GM12864 (cell line): ENCODE results near the gene FCHO1.

Experiments used
- DNase-seq: peaks from one replicate; pipeline ENCODE4 v3.0.0-alpha.2; 2011; ENCODE audit warnings: low read depth
- H3K4me3 ChIP-seq: 2 replicates; pipeline ENCODE4 v1.5.1; 2011; ENCODE audit warnings: mild to moderate bottlenecking, low read depth, low read length, control low read depth
- TF ChIP-seq, protein P1 (sequence below): IDR thresholded peaks from 2 replicates; pipeline ENCODE4 v1.5.1; 2011; ENCODE audit warnings: low read depth, mild to moderate bottlenecking, moderate library complexity, low read length, control low read depth, inconsistent platforms; ENCODE audit errors: missing control alignments

The FCHO1 gene

DNA sequence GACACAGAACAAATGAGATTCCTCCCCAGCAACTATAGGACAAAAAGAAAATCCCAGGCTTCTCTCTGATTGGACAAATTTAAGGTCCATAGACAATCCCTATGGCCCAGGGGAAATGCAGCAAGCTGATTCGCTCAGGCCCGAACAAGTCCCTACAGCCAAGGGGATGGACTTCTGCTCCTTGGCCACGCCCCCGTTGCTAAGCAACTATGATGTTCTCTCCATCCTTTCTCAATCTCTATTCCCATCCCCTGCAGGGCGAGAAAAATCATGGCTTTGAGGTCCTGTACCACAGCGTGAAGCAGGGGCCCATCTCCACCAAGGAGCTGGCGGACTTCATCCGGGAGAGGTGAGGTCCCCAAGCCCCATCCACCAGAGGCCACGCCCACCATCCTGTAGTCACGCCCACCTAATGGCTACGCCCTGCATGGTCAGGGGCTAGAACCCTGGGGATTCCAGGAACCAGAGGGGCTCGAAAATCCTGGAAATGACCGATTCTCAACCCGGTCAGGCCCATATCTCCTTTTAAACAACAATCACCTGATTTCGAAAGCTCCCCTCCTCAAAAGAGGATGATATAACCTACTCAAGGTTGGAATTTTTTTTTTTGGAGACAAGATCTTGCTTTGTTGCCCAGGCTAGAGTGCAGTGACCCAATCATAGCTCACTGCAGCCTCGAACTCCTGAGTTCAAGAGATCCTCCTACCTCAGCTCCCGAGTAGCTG lies 11.4 kb downstream of the FCHO1 start:
- H3K4me3 ChIP-seq: no peak overlapping the region
- TF ChIP-seq, protein P1, sequence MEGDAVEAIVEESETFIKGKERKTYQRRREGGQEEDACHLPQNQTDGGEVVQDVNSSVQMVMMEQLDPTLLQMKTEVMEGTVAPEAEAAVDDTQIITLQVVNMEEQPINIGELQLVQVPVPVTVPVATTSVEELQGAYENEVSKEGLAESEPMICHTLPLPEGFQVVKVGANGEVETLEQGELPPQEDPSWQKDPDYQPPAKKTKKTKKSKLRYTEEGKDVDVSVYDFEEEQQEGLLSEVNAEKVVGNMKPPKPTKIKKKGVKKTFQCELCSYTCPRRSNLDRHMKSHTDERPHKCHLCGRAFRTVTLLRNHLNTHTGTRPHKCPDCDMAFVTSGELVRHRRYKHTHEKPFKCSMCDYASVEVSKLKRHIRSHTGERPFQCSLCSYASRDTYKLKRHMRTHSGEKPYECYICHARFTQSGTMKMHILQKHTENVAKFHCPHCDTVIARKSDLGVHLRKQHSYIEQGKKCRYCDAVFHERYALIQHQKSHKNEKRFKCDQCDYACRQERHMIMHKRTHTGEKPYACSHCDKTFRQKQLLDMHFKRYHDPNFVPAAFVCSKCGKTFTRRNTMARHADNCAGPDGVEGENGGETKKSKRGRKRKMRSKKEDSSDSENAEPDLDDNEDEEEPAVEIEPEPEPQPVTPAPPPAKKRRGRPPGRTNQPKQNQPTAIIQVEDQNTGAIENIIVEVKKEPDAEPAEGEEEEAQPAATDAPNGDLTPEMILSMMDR: no peak
- DNase-seq: no peak

DNA sequence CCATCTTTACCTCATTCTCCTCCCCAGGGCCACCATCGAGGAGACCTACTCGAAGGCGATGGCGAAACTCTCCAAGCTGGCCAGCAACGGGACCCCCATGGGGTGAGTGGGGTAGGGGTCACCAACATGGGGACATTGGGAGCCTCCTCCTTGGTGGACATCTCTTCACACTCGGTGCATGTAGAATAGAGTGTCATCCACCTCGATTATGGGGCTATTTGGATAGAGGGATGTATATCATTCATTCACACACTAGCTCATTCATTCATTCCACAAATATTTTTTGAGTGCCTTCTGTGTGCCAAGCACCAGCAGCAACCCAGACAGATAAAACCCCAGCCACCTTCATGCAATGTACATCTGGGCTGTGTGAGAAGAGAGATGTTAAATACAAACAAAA lies 13.1 kb downstream of the FCHO1 start:
- TF ChIP-seq, protein P1: no peak
- no peak for DNase-seq
- H3K4me3 ChIP-seq: no peak overlapping the region

DNA sequence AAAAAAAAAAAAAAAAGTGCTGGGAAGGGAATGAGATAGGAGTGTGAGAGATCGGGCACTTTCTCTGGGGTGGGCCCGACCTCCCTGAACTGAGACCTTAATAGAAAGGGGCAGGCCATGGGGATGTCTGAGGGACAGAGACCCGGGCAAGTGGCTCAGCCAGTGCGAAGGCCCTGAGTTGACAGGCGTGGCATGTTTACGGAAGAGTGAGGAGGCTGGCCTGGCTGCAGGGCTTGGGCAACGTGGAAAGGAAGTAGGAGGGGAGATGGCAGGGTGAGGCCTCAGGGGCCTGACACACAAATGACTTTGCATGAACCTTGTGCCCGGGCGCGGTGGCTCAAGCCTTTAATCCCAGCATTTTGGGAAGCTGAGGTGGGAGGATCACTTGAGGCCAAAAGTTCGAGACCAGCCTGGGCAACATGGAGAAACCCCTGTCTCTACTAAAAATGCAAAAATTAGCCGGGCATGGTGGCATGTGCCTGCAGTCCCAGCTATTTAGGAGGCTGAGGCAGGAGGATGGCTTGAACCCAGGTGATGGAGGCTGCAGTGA lies 13.9 kb downstream of the FCHO1 start:
- DNase-seq: no peak
- no peak overlapping the region for H3K4me3 ChIP-seq

DNA sequence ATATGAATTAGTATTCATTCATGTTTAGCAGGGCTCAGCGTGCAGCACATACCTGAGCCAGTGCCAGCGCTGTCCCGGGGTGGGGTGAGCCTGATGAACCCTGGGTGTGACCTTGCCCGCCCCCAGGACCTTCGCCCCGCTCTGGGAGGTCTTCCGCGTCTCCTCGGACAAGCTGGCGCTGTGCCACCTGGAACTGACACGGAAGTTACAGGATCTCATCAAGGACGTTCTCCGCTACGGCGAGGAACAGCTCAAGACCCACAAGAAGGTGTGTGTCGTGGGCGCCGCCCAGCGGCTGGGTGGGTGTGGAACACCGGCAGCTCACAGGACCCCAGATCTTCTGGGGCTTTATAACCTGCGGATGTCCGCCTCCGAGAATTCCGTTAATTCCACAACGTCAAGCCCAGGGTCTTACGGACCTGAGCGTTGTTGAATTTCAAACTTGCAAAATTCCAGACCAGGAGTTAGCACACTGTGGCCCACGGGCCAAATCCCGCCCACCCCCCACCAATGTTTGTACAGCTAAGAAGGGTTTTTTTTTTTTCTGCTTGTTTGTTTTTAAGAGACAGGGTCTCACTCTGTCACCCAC lies 15.4 kb downstream of the FCHO1 start:
- TF ChIP-seq, protein P1: peak; percentile 97
- no peak for DNase-seq
- H3K4me3 ChIP-seq: no peak overlapping the region

More for the DNA sequence above, 13.9 kb downstream of the FCHO1 start:
- TF ChIP-seq, protein P1: no peak

DNA sequence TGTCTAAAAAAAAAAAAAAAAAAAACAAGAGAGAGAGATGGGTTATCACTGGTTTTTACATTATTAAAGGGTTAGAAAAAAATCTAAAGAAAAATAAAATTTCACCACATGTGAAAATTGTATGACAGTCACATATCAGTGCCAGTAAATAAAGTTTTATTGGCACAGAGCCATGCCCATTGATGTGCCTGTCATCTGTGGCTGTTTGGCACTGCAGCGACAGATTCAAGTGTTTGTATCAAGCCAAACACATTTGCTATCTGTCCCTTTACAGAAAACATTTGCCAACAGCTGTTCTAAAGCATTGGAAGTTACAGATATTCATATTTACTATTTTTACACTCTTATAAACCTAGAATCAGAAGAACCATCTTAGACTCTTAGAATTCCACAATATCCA lies 16.3 kb downstream of the FCHO1 start:
- no peak for DNase-seq
- no peak overlapping the region for H3K4me3 ChIP-seq
- TF ChIP-seq, protein P1: no peak

DNA sequence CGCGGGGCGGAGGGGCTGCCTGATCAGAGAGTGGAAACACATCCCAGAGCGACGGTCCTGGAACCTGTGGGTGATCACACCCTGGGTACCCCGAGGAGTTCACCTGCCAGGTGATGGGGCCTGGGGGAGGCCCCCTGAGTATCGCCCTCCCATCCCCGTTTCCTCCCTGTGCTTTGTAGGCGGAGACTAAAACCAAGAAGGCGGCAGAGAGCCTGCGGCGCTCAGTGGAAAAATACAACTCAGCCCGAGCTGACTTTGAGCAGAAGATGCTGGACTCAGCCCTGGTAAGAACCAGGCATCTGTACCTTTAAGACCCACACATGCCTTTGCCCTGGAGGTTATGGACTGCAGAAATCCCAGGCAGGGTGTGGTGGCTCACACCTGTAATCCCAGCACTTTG lies 19.3 kb downstream of the FCHO1 start:
- no peak for DNase-seq
- no peak overlapping the region for H3K4me3 ChIP-seq
- TF ChIP-seq, protein P1: no peak
